Endothelial cell of umbilical vein (primary cell): ENCODE results near the gene SLC16A11. TPM values are rescaled to one million over a fixed set of nuclear protein-coding genes. Genes with fewer than 3 reads are reported as not detected.

Experiments
- BruUV-seq: library from RNA; stranded (reverse); fragments of 400-500 nt; replicated peaks from 2 replicates; lab custom pipeline; 2021; lab: Mats Ljungman, UMichigan
- CTCF ChIA-PET: fragments of 300-600, 350-600 bp; sonication (Branson Sonifier 250); formaldehyde crosslinking; loops from one replicate; lab custom pipeline; 2021; ENCODE audit warnings: antibody characterized with exemption, inconsistent platforms; lab: Charles Lee
- POLR2A ChIA-PET: fragments of 300-600, 350-600 bp; sonication (Branson Sonifier 250); formaldehyde crosslinking; loops from one replicate; lab custom pipeline; 2021; ENCODE audit warnings: antibody characterized with exemption, inconsistent platforms; lab: Charles Lee
- DNase-seq: peaks from one replicate; pipeline ENCODE4 v3.0.0-alpha.2; 2011; ENCODE audit warnings: low read depth, low spot score
- FAIRE-seq: peaks from 2 replicates; lab custom pipeline; 2011; peaks lifted over from hg19 to GRCh38; lab: Jason Lieb, UNC
- H2AFZ ChIP-seq: 2 replicates; pipeline ENCODE4 v1.6.0; 2012; ENCODE audit warnings: low read depth, low read length, control low read depth, inconsistent platforms
- H3K27ac ChIP-seq: 2 replicates; pipeline ENCODE4 v1.5.1; 2011; ENCODE audit warnings: low read depth, mild to moderate bottlenecking, control low read depth, low read length, moderate library complexity; ENCODE audit not compliant: insufficient read depth
- H3K27me3 ChIP-seq, 2 experiments: 2 replicates each; pipeline versions ENCODE4 v1.6.0 to v1.6.1; 2011; ENCODE audit warnings: low read length in 2 of 2, mixed read lengths in 1 of 2; ENCODE audit not compliant: control insufficient read depth in 2 of 2, insufficient read depth in 2 of 2
- H3K36me3 ChIP-seq, 2 experiments: 2 replicates in 1 of 2; 3 replicates in 1 of 2; pipeline ENCODE4 v1.5.1; 2011; ENCODE audit warnings: low read length in 2 of 2, mild to moderate bottlenecking in 1 of 2, moderate library complexity in 1 of 2; ENCODE audit not compliant: control insufficient read depth in 2 of 2, insufficient read depth in 2 of 2; ENCODE audit errors: extremely low read depth in 1 of 2
- H3K4me1 ChIP-seq: 3 replicates; pipeline ENCODE4 v1.5.1; 2011; ENCODE audit warnings: mild to moderate bottlenecking, low read length; ENCODE audit not compliant: control insufficient read depth, insufficient read depth; ENCODE audit errors: extremely low read depth
- H3K4me2 ChIP-seq: 2 replicates; pipeline ENCODE4 v1.6.1; 2011; ENCODE audit warnings: low read length, control low read depth, mixed read lengths; ENCODE audit not compliant: insufficient read depth
- H3K4me3 ChIP-seq, 3 experiments: fragments of 200-600 bp in 1 of 3; sonication (generic), shearing (Covaris generic) in 1 of 3; replicated peaks in 1 of 3; 2 replicates each; pipeline ENCODE4 v1.5.1; 2011 to 2016; ENCODE audit warnings: control low read depth in 3 of 3, low read length in 3 of 3, mild to moderate bottlenecking in 2 of 3, inconsistent platforms in 1 of 3, low read depth in 1 of 3, moderate library complexity in 1 of 3; ENCODE audit not compliant: insufficient read depth in 1 of 3
- H3K79me2 ChIP-seq: 2 replicates; pipeline ENCODE4 v1.6.0; 2012; ENCODE audit warnings: low read length, inconsistent platforms; ENCODE audit not compliant: control insufficient read depth, insufficient read depth
- H3K9ac ChIP-seq: replicated peaks from 2 replicates; pipeline ENCODE3; 2011; ENCODE audit warnings: low read length, control low read depth; ENCODE audit not compliant: insufficient read depth; ENCODE audit errors: extremely low read depth
- H3K9me1 ChIP-seq: replicated peaks from 3 replicates; pipeline ENCODE4 v1.6.0; 2011; ENCODE audit warnings: mild to moderate bottlenecking, low read length; ENCODE audit not compliant: control insufficient read depth, insufficient read depth; ENCODE audit errors: extremely low read depth
- H3K9me3 ChIP-seq: replicated peaks from 2 replicates; pipeline ENCODE4 v1.5.1; 2012; ENCODE audit warnings: low read length, inconsistent platforms; ENCODE audit not compliant: control insufficient read depth, insufficient read depth
- H4K20me1 ChIP-seq: replicated peaks from 2 replicates; pipeline ENCODE3; 2011; ENCODE audit warnings: mild to moderate bottlenecking, low read length; ENCODE audit not compliant: control insufficient read depth, insufficient read depth; ENCODE audit errors: extremely low read depth
- FOS ChIP-seq: IDR thresholded peaks from 2 replicates; pipeline ENCODE4 v1.6.1; 2011; ENCODE audit warnings: mild to moderate bottlenecking, low read length, moderate library complexity, borderline replicate concordance; ENCODE audit not compliant: insufficient read depth
- JUN ChIP-seq: IDR thresholded peaks from 2 replicates; pipeline ENCODE4 v1.6.1; 2011; ENCODE audit warnings: borderline replicate concordance, low read depth; ENCODE audit not compliant: insufficient read length, insufficient read depth
- MYC ChIP-seq: IDR thresholded peaks from one replicate; pipeline ENCODE4 v1.6.1; 2011; ENCODE audit warnings: mild to moderate bottlenecking, low read depth, low read length
- POLR2A ChIP-seq: IDR thresholded peaks from 2 replicates; pipeline ENCODE4 v1.6.1; 2012; ENCODE audit warnings: low read depth, mild to moderate bottlenecking, control low read depth, low read length
- POLR2AphosphoS5 ChIP-seq: IDR thresholded peaks from 2 replicates; pipeline ENCODE4 v1.6.1; 2012; ENCODE audit warnings: low read depth, mild to moderate bottlenecking, control low read depth, low read length, moderate library complexity; ENCODE audit not compliant: insufficient read depth
- dilution Hi-C: fragments of 300-500 bp; cut with MboI; formaldehyde crosslinking; loops from one replicate; pipeline ENCODE4 v1.15.0; 2019; ENCODE audit warnings: low sequenced_read_pairs; ENCODE audit not compliant: extremely low pct_ligation_motif_present
- intact Hi-C: fragments of 100-400 bp; cut with micrococcal nuclease; formaldehyde crosslinking; loops from one replicate; pipeline ENCODE4 v1.10.0; 2022
- polyA plus RNA-seq, 4 experiments: library from polyadenylated mRNA; depleted of rRNA in 3 of 4; stranded (reverse) in 3 of 4; unstranded in 1 of 4; fragments of >200 nt; gene quantifications; 2 replicates each; pipeline versions ENCODE4 v1.2.1 to v1.2.3, GENCODE V29; 2011 to 2012; ENCODE audit warnings: missing spikeins in 1 of 4
- total RNA-seq: library from RNA; stranded (reverse); gene quantifications from 2 replicates; pipeline ENCODE4 v1.2.3, GENCODE V29; 2021
- TF ChIP-seq, protein P1 (sequence below): IDR thresholded peaks from 2 replicates; pipeline ENCODE4 v1.6.1; 2011; ENCODE audit not compliant: insufficient read depth, insufficient read length

The SLC16A11 gene
- total and polyA plus RNA-seq, 2 donors (not counting 3 experiments of a cell fraction or from before 2014, with no cell fraction given), result 0.95 to 1.4 TPM

GRCh38 chr17:7018331-7018964, 25.4 kb downstream of the SLC16A11 start:
- H2AFZ ChIP-seq, result no peak overlapping the region
- dilution Hi-C loops (no loop called here), intact Hi-C loops (no loop called here)
- BruUV-seq, result no TSS peak
- TF ChIP-seq POLR2A (peak; percentile 15), FOS (no peak)
- H3K4me2 ChIP-seq, result no peak overlapping the region
- no peak for FAIRE-seq
- H3K27me3 ChIP-seq, result no peaks in the 10 kb centered on the region
- no peak for DNase-seq
- H3K4me3 ChIP-seq, result no peak overlapping the region
- peaks cover 16% of the 10 kb centered on the region for H3K79me2 ChIP-seq
- ChIA-PET CTCF (interaction anchor here (1.1 to 5.2 kb wide), 2 partner anchors 27 to 108 kb away, joined by 3 to 58 read pairs; no protein-coding TSS in a partner anchor), POLR2A (no interaction called here)
- H4K20me1 ChIP-seq, result no peaks in the 10 kb centered on the region
- H3K9me3 ChIP-seq, result no peaks in the 10 kb centered on the region
- peaks cover 0 to 3% of the 10 kb centered on the region in 2 experiments for H3K36me3 ChIP-seq
- H3K27ac ChIP-seq, result no peak overlapping the region
- peaks cover 51% of the 10 kb centered on the region for H3K4me1 ChIP-seq
- H3K9ac ChIP-seq, result no peak overlapping the region
- no peaks in the 10 kb centered on the region for H3K9me1 ChIP-seq

- Histone ChIP-seq H3K79me2 (peaks cover 17% of the 10 kb centered on the region), H3K27me3 (no peaks in the 10 kb centered on the region), H3K9me1 (no peaks in the 10 kb centered on the region), H3K9ac (no peak overlapping the region), H3K9me3 (no peaks in the 10 kb centered on the region), H3K4me1 (peaks cover 54% of the 10 kb centered on the region), H2AFZ (no peak overlapping the region), H3K4me3 (no peak overlapping the region), H3K4me2 (no peak overlapping the region), H4K20me1 (no peaks in the 10 kb centered on the region), H3K36me3 (peaks cover 0 to 3% of the 10 kb centered on the region in 2 experiments), H3K27ac (no peak overlapping the region)
- dilution Hi-C loops, result no loop called here
- no TSS peak for BruUV-seq
- intact Hi-C loops, result no loop called here
- ChIA-PET POLR2A (no interaction called here), CTCF (interaction anchor here (1.1 to 5.2 kb wide), 2 partner anchors 28 to 107 kb away, joined by 3 to 58 read pairs; no protein-coding TSS in a partner anchor)
- DNase-seq, result no peak
- TF ChIP-seq, protein P1, sequence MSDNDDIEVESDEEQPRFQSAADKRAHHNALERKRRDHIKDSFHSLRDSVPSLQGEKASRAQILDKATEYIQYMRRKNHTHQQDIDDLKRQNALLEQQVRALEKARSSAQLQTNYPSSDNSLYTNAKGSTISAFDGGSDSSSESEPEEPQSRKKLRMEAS, result no peak
- no peak for TF ChIP-seq POLR2A
- TF ChIP-seq MYC, result no peak
- TF ChIP-seq POLR2AphosphoS5, result no peak
- no peak for TF ChIP-seq JUN
- FAIRE-seq, result no peak
Observed at GRCh38 chr17:7017827-7018200, 26.1 kb downstream of the SLC16A11 start.
